ENCODE measurements around the gene CBL. TPM values are rescaled to one million over a fixed set of nuclear protein-coding genes. Genes with fewer than 3 reads are reported as not detected.
A peak's percentile ranks its signal among the peaks of the same experiment; 100 is the strongest.
"Not testable (repeated sequence)": the region's sequence is repeated elsewhere in the genome, so short reads cannot be mapped to it uniquely, and the experiment has no call there.

Gene CBL
- total RNA-seq, 2 experiments from 2014 or later: 21.4 TPM

DNA sequence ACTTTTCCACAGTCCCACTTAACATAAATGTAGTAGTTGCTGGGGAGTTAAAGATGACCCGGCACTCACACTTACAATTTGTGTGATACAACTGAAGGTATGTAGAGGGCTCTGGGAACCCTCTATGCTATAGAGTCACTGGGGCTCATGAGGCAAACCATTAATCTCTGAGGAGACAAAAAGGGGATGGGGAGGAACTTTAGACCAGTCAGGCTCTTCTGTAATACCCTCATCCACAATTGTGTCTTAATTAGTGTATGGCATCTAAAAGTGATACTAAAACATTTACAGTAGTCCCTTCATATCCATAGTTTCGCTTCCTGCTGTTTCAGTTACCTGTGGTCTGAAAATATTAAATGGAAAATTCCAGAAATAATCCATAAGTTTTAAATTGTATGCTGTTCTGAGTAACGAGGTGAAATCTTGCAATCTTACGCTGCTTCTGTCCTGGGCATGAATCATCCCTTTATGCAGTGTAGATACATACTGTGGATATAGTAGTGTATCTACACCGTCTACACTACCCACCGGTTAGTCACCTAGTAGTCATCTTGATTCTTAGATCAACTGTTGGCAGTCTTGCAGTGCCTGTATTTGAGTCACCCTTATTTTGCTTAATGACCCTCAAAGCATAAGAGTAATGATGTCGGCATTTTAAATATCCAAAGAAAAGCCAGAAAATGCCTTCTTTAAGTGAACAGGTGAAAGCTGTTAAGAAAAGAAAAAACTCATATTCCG is 12.2 kb downstream of the CBL start:
- H3K36me3 Mint-ChIP-seq: peaks cover 5% of the 10 kb centered on the region
- no peak overlapping the region for H3K4me3 Mint-ChIP-seq
- no peaks in the 10 kb centered on the region for H3K9me3 Mint-ChIP-seq
- H3K27me3 Mint-ChIP-seq: no peaks in the 10 kb centered on the region
- peaks cover 44% of the 10 kb centered on the region for H3K4me1 Mint-ChIP-seq
- peak overlapping the region; percentile 62 for H3K27ac Mint-ChIP-seq
- peak; percentile 7 for DNase-seq

- Mint-ChIP-seq H3K27me3 (no peaks in the 10 kb centered on the region), H3K9me3 (no peaks in the 10 kb centered on the region), H3K4me3 (no peak overlapping the region), H3K36me3 (peaks cover 14% of the 10 kb centered on the region), H3K27ac (no peak overlapping the region), H3K4me1 (peaks cover 42% of the 10 kb centered on the region)
- no peak for DNase-seq
Measured at GRCh38 chr11:119222308-119222707, 16.2 kb downstream of the CBL start.

DNA sequence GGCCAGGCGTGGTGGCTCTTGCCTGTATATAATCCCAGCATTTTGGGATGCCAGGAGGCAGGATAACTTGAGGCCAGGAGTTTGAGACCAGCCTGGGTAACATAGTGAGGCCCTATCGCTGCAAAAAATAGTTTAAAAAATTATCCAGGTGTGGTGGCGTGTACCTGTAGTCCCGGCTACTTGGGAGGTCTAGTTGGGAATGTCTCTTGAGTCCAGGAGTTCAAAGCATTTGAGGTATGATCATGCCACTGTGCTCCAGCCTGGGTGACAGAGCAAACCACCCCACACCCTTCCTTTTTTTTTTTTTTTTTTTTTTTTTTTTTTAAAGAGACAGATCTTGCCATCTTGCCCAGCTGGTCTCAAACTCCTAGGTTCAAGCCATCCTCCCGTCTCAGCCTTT is 16.8 kb downstream of the CBL start:
- H3K27me3 Mint-ChIP-seq: no peaks in the 10 kb centered on the region
- H3K4me3 Mint-ChIP-seq: no peak overlapping the region
- no peaks in the 10 kb centered on the region for H3K9me3 Mint-ChIP-seq
- H3K4me1 Mint-ChIP-seq: peaks cover 38% of the 10 kb centered on the region
- DNase-seq: no peak
- H3K36me3 Mint-ChIP-seq: peaks cover 14% of the 10 kb centered on the region
- H3K27ac Mint-ChIP-seq: no peak overlapping the region

DNA sequence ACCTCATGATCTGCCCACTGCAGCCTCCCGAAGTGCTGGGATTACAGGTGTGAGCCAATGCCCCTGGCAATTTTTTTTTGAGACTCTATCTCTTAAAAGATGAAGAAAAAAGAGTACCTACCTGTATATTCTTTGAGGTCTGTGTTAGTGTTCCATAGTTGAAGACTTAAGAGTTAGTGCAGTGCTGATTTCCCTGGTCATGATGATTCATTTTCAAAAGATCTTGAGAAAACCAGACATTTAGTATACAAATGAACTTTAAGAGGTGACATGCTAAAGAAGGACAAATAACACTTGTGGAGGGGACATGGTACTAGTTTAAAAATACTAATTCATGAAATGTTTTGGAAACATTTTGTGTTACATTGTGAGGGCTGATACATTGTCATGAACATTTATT is 17.7 kb downstream of the CBL start:
- Mint-ChIP-seq H3K27ac (no peak overlapping the region), H3K27me3 (no peaks in the 10 kb centered on the region), H3K4me1 (peaks cover 36% of the 10 kb centered on the region)

DNA sequence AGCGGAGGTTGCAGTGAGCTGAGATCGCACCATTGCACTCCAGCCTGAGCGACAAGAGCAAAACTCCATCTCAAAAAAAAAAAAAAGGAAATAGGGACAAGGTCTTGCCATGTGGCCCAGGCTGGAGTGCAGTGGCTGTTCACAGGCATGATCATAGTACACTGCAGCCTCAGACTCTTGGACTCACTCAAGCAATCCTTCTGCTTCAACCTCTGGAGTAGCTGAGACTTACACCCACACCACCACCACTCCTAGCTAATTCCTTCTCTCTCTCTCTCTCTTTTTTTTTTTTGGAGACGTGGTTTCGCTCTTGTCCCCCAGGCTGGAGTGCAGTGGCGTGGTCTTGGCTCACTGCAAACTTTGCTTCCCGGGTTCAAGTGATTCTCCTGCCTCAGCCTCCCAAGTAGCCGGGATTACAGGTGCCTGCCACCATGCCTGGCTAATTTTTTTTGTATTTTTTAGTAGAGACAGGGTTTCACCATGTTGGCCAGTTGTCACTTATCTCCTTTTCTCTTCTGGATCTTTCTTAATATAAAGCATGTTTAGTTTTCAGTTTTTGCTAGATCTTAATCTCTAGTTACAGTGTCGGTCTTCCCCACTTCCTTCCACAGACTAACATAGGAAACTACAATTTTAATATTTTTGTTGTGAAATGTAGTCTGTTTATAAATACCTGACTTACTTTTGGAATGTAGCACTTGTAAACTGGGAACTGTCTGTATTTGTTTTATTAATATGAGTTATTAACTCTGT is 22.6 kb downstream of the CBL start:
- DNase-seq, H3K9me3 Mint-ChIP-seq, H3K27me3 Mint-ChIP-seq: not testable (repeated sequence)
- Mint-ChIP-seq H3K36me3 (peaks cover 25% of the 10 kb centered on the region), H3K27ac (peak overlapping the region; percentile 42), H3K4me3 (peak overlapping the region; percentile 0), H3K4me1 (peaks cover 44% of the 10 kb centered on the region)

More for the DNA sequence above, 17.7 kb downstream of the CBL start:
- Mint-ChIP-seq H3K4me3 (no peak overlapping the region), H3K9me3 (no peaks in the 10 kb centered on the region), H3K36me3 (peaks cover 16% of the 10 kb centered on the region)
- no peak for DNase-seq

- peak overlapping the region; percentile 0 for H3K4me3 Mint-ChIP-seq
- no peak for DNase-seq
- peaks cover 25% of the 10 kb centered on the region for H3K36me3 Mint-ChIP-seq
- no peaks in the 10 kb centered on the region for H3K9me3 Mint-ChIP-seq
- no peaks in the 10 kb centered on the region for H3K27me3 Mint-ChIP-seq
- H3K4me1 Mint-ChIP-seq: peaks cover 38% of the 10 kb centered on the region
- H3K27ac Mint-ChIP-seq: peak overlapping the region; percentile 34
Measured at GRCh38 chr11:119229288-119229672, 23.1 kb downstream of the CBL start.

DNA sequence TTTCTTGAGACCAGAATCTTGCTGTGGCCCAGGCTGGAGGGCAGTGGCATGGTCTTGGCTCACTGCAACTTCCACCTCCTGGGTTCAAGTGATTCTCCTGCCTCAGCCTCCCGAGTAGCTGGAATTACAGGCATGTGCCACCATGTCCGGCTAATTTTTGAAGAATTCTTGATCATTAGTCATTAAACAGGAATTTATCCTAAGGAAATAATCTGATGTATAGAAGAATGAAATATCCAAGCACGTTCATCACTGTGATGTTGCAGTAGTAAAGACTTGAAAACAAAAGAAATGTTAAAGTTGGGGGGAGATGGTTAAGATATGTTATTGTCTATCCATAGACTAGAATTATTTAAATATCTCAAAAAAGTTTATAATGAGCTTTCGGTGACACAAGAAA is 23.6 kb downstream of the CBL start:
- peaks cover 24% of the 10 kb centered on the region for H3K36me3 Mint-ChIP-seq

GRCh38 chr11:119236490-119236889 is 30.4 kb downstream of the CBL start:
- no peak overlapping the region for H3K4me3 Mint-ChIP-seq
- H3K4me1 Mint-ChIP-seq: peaks cover 47% of the 10 kb centered on the region
- DNase-seq: no peak
- H3K27ac Mint-ChIP-seq: peak overlapping the region; percentile 54
- peaks cover 3% of the 10 kb centered on the region for H3K9me3 Mint-ChIP-seq
- H3K27me3 Mint-ChIP-seq: no peaks in the 10 kb centered on the region
- H3K36me3 Mint-ChIP-seq: peaks cover 59% of the 10 kb centered on the region

More for the DNA sequence above, 23.6 kb downstream of the CBL start:
- Mint-ChIP-seq H3K4me3 (no peak overlapping the region), H3K4me1 (peaks cover 34% of the 10 kb centered on the region), H3K9me3 (no peaks in the 10 kb centered on the region), H3K27me3 (no peaks in the 10 kb centered on the region), H3K27ac (no peak overlapping the region)
- DNase-seq: no peak

DNA sequence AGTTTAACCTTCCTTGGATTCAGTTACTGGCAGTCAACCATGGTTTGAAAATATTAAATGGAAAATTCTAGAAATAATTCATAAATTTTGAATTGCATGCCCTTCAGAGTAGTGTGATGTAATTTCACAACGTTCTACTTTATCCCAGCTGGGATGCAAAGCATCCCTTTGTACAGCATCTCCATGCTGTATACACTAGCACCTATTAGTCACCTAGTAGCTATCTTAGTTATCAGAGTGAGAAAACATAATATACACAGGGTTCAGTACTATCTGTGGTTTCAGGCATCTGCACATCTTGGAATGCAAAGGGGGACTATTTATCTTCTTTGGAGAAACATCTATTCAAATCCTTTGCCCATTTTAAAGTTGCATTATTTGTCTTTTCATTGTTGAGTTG is 30.8 kb downstream of the CBL start:
- H3K4me1 Mint-ChIP-seq: peaks cover 51% of the 10 kb centered on the region
- peak overlapping the region; percentile 54 for H3K27ac Mint-ChIP-seq
- H3K36me3 Mint-ChIP-seq: peaks cover 62% of the 10 kb centered on the region
- DNase-seq: no peak
- H3K4me3 Mint-ChIP-seq: no peak overlapping the region
- peaks cover 3% of the 10 kb centered on the region for H3K9me3 Mint-ChIP-seq
- no peaks in the 10 kb centered on the region for H3K27me3 Mint-ChIP-seq

GRCh38 chr11:119237515-119237914 is 31.4 kb downstream of the CBL start:
- peaks cover 62% of the 10 kb centered on the region for H3K36me3 Mint-ChIP-seq
- peaks cover 52% of the 10 kb centered on the region for H3K4me1 Mint-ChIP-seq
- no peaks in the 10 kb centered on the region for H3K27me3 Mint-ChIP-seq
- no peak for DNase-seq
- H3K27ac Mint-ChIP-seq: no peak overlapping the region
- H3K4me3 Mint-ChIP-seq: no peak overlapping the region
- peaks cover 3% of the 10 kb centered on the region for H3K9me3 Mint-ChIP-seq

DNA sequence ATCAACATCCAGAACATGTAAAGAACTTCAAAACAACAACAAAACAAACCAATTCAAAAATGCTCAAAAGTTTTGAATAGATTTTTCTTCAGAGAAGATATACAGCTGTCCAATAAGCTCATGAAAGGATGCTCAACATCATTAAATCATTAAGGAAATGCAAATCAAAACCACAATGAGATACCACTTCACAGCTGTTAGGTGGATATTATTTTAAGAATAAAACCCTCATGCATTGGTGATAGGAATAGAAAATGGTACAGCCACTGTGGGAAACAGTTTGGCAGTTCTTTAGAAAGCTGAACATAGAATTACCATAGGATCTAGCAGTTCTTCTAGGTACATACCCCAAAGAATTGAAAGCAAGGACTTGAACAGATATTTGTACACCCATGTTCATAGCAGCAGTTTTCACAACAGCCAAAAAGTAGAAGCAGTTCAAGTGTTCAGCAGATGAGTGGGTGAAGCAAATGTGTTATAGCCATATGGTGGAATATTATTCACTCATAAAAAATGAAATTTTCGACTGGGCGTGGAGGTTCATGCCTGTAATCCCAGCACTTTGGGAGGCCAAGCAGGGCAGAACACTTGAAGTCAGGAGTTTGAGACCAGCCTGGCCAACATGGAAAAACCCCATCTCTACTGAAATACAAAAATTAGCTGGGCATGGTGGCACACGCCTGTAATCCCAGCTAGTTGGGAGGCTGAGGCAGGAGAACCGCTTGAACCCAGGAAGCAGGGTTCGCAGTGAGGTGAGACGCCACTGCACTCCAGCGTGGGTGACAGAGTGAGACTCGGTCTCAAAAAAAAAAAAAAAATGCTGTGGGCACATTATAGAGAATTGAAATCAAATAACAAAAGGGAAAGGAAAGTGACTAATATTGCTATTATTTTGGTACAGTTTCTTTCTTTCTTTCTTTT is 42.9 kb downstream of the CBL start:
- peaks cover 25% of the 10 kb centered on the region for H3K36me3 Mint-ChIP-seq
- H3K9me3 Mint-ChIP-seq: no peaks in the 10 kb centered on the region
- no peaks in the 10 kb centered on the region for H3K27me3 Mint-ChIP-seq
- DNase-seq: no peak
- H3K27ac Mint-ChIP-seq: peak overlapping the region; percentile 76
- H3K4me3 Mint-ChIP-seq: no peak overlapping the region
- peaks cover 42% of the 10 kb centered on the region for H3K4me1 Mint-ChIP-seq

- no peak for DNase-seq
- Mint-ChIP-seq H3K9me3 (no peaks in the 10 kb centered on the region), H3K4me3 (peak overlapping the region; percentile 42), H3K27me3 (no peaks in the 10 kb centered on the region), H3K4me1 (peaks cover 44% of the 10 kb centered on the region), H3K36me3 (peaks cover 30% of the 10 kb centered on the region), H3K27ac (peak overlapping the region; percentile 76)
Measured at GRCh38 chr11:119249671-119250010, 43.5 kb downstream of the CBL start.

DNA sequence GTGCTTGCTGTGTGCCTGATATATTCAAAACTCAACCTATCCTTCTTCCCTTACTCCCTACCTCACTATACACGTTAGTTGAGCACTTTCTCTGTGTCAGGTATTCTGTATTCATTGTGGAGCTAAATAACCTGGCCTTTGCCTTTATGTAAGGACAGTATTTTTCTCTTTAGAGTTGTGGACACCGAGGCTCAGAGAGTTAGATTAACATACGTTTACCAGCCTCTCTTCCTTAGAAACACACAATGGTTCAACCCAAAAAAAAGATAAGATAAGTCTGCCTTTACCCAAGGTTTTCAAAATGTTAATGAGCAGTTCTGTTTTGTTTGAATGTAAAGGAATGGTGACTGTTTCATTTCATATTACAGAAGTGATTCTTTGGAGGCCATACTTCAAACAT is 45.0 kb downstream of the CBL start:
- Mint-ChIP-seq H3K27ac (no peak overlapping the region), H3K36me3 (peaks cover 35% of the 10 kb centered on the region), H3K4me3 (no peak overlapping the region), H3K27me3 (no peaks in the 10 kb centered on the region), H3K4me1 (peaks cover 46% of the 10 kb centered on the region), H3K9me3 (no peaks in the 10 kb centered on the region)
- no peak for DNase-seq

DNA sequence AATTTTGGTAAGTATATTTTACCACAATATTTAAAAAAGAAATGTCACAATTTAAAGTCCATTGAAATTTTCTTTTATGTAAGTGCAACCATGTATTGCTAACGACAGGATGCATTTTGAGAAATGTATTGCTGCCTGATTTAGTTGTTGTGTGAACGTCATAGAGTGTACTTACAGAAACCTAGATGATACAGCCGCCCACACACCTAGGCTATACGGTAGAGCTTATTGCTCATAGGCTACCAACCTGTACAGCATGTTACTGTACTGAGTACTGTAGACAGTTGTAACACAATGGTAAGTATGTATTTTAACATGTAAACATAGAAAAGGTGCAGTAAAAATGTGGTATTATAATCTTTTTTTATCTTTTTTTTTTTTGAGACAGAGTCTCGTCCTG is 48.1 kb downstream of the CBL start:
- Mint-ChIP-seq H3K9me3 (peaks cover 2% of the 10 kb centered on the region), H3K4me3 (no peak overlapping the region), H3K4me1 (peaks cover 51% of the 10 kb centered on the region), H3K36me3 (peaks cover 44% of the 10 kb centered on the region), H3K27me3 (no peaks in the 10 kb centered on the region), H3K27ac (no peak overlapping the region)
- peak; percentile 26 for DNase-seq

GRCh38 chr11:119258180-119258579 is 52.0 kb downstream of the CBL start:
- H3K4me1 Mint-ChIP-seq: peaks cover 39% of the 10 kb centered on the region
- peak overlapping the region; percentile 67 for H3K27ac Mint-ChIP-seq
- no peaks in the 10 kb centered on the region for H3K27me3 Mint-ChIP-seq
- H3K9me3 Mint-ChIP-seq: peaks cover 2% of the 10 kb centered on the region
- DNase-seq: no peak
- H3K36me3 Mint-ChIP-seq: peaks cover 36% of the 10 kb centered on the region
- H3K4me3 Mint-ChIP-seq: no peak overlapping the region
